Left colon (tissue), 2 donors: ENCODE measurements around the gene CSPG4. TPM values are rescaled to one million over a fixed set of nuclear protein-coding genes. Genes with fewer than 3 reads are reported as not detected.
"Not testable (repeated sequence)": the region's sequence is repeated elsewhere in the genome, so short reads cannot be mapped to it uniquely, and the experiment has no call there.

ENCODE experiments used
- ATAC-seq: fragments of 200-7000 bp; cut with Tn5 transposase; one replicate; pipeline ENCODE4 v1.9.1; 2020; ENCODE audit warnings: mild to moderate bottlenecking, moderate library complexity
- DNase-seq, 2 donors: peaks; one replicate each; pipeline ENCODE4 v3.0.0-alpha.2; 2020
- intact Hi-C, 2 donors: fragments of 100-400 bp; cut with DNase I in 1 of 2; cut with micrococcal nuclease in 1 of 2; formaldehyde crosslinking; loops; one replicate each; pipeline versions ENCODE4 v1.11.2 to v1.14.0; 2022; cut with DNase I, micrococcal nuclease
- total RNA-seq, 2 donors: library from RNA; stranded (reverse); fragmentation: NEBNext Ultra II Directional; extraction: Animal tissue kit (Norgen Biotek cat#: 25700); gene quantifications; one replicate each; pipeline ENCODE4 v1.2.1, GENCODE V29; 2021
- donor health status: DM: no; HTN: no; CAD: no.
- donor health status: DM: yes; HTN: yes; CAD: no.

The CSPG4 gene
- total RNA-seq, 2 donors from 2014 or later: 2.1 to 12.2 TPM

DNA sequence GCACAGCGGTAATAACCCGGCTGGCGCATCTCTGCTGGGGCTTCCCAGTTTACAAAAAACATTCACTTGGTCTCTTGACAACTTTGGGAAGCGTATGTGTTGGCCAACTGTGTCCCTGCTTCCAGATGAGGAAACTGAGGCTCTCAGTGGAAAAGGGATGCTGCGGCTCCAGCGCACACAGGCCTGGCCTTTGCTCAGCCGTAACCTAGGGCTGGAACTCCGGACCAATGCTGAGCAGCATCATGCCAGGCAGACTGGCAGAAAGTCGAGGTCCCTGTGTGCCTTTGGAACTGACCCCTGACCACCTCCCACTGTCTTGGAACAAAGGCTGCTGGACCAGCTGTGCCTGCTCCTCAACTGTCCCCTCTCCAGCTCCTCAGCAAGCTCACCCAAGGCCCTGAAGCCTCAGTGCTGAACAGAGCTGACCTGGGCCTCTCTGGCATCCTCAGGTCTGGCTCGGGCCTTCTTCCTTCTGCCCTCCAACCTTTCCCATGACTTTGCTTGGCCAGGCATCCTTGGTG, 2.7 kb upstream of the CSPG4 start:
- ATAC-seq, DNase-seq, intact Hi-C loops: not testable (repeated sequence)

DNA sequence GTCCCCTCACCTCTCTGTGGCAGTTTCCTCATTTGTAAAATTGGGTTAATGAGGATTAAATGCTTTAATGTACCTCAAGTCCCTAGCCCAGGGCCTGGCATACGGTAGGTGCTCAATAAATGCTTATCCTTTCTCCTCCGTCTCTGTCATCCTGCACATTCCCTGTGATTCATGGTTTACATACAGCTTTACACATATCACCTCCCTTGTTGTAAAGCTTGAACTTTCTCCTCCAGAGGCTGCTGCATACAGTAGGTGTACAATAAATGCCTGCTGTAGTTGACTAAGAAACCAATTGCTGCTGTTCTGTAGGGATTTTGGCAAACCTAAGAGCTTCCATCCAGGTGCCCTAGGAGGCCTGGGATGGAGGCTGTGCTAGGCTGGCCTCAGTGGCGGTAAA, 1.5 kb upstream of the CSPG4 start:
- ATAC-seq: no peak

DNA sequence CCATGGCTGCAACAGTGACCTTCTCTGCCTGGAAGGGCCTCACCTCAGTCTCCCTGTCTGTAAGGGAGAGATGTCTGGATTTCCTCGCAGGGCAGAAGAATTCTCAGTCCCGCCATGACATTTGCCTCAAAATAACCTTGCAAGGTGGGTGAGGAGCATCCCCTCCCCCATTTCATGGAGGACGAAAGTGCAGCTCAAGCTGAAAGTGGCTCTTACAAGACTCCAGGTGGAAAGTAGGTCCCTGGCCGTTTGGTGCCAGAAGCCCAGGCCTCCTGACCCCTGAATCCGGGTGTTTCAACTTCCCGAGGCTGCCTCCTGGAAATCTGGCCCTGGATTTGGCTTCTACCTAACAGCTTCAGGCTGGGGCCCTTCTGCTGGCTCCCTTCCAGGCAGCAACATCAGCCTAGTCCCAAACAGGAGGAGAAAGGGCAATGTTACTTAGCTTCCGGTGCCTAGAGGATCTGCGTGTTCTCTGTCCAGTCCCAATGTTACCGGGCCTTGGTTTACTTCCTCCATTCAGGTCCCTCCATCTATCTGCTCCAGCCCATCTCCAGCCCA, 769 bp upstream of the CSPG4 start:
- peak in 1 of 2 donors; percentile 66 for DNase-seq

More for the DNA sequence above, 1.5 kb upstream of the CSPG4 start:
- DNase-seq: no peak
- intact Hi-C loops: no loop called here

DNA sequence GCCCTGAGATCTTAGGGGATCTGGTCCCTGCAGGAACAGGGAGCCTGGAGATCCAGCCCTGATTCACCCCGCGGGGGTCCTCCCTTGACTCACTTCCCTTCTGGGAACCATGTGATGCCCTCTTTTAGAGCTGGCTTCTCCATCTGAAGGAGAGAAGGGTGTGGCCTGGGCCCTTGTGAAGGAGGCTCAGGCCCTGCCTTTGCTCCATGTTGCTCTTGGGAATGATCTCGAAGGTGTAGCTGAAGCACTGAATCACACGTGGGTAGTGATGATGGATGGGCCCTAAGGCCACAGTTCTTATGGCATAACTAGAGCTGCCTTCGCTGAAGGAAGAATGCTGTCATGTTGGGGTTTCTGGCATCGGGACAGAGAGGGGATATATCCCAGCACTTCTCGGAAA, 1.2 kb downstream of the CSPG4 start:
- DNase-seq, ATAC-seq, intact Hi-C loops: not testable (repeated sequence)

More for the DNA sequence above, 769 bp upstream of the CSPG4 start:
- intact Hi-C loops: no loop called here
- no peak for ATAC-seq

DNA sequence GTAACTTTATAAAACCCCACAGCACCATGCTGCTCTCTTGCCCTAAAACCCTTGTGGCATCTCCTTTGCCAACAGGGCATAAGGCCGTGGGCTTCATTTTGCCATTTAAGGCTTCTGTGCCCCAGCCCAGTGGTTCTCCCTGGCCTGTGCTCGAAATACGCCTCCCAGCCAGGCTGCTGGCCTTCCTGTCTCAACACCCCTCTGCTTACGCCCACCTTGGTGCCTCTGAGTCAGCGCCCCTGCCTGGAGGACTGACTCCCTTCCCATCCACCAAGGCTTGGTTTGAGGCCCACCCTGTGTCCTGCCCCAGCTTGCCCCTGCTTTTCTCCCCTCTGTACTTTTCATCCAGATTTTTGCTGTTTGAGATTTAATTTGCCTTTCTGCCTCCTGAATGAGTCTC, 1.8 kb downstream of the CSPG4 start:
- ATAC-seq, DNase-seq, intact Hi-C loops: not testable (repeated sequence)

DNA sequence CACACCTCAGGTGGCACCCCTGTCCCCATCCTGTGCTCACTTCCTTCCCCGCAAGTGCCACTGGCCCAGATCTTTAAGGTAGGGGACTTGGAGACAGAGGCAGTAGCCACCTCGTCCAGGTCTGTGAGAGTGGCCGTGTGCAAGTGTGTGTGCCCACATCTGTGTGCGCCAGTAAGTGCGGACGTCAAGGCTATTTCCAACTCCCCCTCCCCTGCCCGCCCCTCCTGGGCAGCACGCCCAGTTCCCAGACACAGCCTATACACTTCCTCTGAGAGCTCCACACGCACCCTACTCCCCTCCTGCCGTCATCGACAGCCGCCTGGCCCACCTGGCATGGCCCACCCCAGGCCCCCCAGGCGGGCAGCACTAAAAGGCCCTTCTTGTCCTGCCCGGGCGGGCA, 3.2 kb downstream of the CSPG4 start:
- DNase-seq: peak in 1 of 2 donors; percentile 79
- ATAC-seq, intact Hi-C loops: not testable (repeated sequence)

DNA sequence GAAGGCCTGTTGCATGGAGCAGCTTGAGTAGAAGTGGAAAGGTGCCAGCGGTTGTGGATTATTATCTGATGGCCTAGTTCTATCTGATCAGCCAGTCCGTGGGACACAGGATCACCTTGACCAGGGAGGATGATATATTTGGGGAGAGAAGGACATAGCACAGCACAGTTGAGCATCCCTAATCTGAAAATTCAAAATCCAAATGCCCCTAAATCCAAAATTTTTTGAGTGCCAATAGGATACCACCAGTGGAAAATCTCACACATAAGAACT, 6.0 kb downstream of the CSPG4 start:
- intact Hi-C loops: no loop called here
- ATAC-seq (no peak), DNase-seq (no peak)

DNA sequence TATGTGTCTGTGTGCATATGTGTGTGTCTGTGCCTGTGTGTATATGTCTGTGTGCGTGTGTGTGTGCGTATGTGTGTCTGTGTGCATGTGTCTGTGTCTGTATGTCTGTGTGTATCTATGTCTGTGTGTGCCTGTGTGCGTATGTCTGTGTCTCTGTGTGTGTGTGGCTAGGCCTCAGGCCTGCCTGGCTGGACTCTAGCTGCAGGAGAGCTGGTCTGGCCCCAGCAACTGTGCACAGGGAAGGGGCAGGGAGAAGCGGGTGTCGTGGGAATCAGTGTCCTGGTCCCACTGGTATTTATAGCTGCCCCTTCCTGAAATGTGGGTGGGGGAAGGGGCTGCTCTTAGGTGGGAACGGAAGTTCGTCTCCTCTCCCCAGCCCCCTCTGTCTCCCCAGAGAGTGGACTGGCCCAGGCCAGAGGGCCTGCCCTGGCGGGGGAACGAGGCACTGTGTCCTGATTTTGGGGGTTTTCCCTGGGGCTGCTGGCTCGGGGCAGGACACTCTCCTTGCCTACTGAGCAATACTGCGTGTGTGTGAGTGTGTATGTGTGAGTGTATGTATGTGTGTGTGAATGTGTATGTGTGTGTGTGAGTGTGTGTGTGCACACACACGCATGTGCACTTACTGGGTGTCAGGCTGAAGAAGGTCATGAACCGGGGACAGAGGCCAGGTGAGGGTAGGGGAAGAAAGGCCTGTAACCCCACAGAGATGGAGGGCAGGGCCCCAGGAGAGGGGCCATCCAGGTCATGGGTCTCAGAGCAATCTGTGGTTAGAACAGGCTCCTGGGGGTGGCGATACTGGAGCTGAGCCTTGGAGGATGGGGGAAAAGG, 6.6 kb downstream of the CSPG4 start:
- DNase-seq (no peak), ATAC-seq (no peak)
- intact Hi-C loops: no loop called here

DNA sequence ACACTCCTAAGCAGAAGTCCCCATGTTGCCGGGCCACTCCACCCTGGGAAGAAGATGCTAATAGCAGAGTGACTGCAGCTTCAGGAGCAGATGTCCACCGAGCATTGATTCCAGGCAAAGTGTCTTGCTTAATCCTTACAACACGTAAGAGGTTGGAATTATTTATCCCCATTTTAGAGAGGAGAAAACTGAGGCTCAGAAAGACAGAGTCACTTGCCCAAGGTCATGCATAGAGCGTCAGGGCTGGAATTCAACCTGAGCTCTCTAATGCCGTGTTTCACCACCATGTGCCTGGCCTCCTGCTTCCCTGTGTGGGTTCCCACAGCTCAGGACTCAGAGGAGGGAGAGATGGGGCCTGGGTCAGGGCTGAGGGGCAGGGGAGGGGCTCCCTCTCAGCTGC, 7.3 kb downstream of the CSPG4 start:
- ATAC-seq, DNase-seq, intact Hi-C loops: not testable (repeated sequence)

DNA sequence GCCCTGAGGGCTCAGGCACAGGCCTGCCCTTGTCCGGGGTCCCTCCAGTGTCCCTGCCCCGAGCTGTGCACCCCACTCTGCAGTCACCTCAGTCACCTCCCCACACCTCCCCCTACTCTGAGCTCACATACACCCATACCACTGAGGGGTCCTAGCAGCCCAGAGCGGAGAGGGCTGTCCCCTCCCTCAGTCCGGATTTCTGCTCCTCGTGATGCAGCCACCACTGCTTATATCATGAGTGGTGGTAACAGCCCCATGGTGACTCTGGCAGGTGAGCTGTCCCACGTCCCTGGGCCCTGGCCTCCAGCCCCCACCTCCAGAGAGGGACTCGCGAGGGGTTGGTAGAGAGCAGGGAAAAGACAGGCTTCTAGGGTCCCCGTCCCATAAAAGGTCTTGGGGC, 8.0 kb downstream of the CSPG4 start:
- no peak for ATAC-seq
- intact Hi-C loops: no loop called here
- no peak for DNase-seq

DNA sequence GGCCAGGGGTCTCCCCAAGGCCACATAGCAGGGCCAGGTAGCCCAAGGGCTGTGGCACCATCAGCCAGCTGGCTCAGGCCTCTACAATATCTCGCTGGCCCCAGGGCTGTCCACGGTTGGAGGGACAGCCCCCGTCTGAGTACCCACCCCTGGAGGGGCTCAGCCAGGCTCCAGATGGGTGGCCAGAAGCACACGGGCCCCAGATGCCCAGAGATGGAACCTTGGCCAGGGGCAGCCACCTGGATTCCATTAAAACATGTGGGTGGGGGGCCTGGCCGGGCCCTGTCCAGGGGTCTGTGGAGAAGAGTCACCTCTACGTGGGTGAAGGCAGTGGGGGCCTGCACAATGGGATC, 8.4 kb downstream of the CSPG4 start:
- intact Hi-C loops: no loop called here
- ATAC-seq (no peak), DNase-seq (no peak)

DNA sequence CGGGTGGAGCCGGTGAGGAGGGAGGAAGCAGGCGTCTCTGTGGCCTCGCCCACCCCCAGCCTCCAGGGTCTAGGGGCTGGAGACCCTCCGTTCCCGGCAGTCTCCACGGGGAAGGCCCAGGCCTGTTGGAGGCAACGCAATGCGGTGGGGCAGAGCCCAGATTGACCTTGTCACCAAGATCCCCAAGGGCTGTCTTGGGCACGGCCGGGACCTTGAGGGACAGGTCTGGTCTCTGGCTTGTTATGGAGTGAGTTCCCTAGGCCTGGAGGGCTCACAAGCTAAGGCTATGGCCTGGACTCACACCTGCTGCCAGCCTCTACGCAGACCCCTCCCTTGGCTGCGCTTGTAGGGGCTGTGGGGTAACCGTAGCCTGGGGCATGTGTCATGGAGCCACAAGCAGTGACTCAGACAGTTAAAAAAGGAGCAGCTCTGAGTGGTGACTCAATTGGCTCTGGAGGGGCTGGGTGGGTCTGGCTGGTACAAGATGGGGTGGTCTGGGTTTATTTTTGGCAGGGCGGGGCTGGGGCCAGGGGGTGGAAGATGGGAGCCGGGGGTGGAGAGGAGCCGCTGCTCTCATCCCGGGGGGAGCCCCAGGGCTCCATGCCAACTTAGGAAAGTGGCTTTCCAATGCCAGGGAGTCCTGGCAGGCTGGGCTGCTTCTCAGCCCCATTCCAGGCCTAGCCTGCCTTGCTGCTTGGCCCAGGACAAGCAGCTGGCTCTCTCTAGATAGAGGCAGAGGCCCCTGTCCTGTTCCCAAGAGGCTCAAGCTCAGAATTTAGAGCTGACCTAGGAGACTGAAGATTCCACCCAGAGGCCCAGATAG, 9.0 kb downstream of the CSPG4 start:
- intact Hi-C loops, DNase-seq, ATAC-seq: not testable (repeated sequence)

DNA sequence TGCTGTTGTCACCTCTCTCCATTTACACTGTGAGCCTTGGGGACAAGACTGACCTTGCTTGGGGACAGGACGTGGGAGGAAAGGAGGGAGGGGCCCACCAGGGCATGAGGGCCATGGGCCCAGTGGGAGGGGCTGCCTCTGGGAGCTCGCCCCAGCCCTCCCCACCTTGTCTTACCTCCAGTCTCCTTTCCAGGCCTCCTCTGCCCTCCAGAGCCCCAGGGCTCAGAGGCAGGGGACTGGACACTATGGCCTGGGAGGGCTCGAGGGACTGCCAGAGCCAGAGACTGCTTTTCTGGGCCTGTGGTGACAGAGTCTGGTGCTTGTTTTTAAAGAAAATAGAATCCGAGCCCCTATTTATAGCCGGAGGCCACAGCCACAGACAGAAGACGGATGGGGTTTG, 10.2 kb downstream of the CSPG4 start:
- intact Hi-C loops: no loop called here
- no peak for ATAC-seq

DNA sequence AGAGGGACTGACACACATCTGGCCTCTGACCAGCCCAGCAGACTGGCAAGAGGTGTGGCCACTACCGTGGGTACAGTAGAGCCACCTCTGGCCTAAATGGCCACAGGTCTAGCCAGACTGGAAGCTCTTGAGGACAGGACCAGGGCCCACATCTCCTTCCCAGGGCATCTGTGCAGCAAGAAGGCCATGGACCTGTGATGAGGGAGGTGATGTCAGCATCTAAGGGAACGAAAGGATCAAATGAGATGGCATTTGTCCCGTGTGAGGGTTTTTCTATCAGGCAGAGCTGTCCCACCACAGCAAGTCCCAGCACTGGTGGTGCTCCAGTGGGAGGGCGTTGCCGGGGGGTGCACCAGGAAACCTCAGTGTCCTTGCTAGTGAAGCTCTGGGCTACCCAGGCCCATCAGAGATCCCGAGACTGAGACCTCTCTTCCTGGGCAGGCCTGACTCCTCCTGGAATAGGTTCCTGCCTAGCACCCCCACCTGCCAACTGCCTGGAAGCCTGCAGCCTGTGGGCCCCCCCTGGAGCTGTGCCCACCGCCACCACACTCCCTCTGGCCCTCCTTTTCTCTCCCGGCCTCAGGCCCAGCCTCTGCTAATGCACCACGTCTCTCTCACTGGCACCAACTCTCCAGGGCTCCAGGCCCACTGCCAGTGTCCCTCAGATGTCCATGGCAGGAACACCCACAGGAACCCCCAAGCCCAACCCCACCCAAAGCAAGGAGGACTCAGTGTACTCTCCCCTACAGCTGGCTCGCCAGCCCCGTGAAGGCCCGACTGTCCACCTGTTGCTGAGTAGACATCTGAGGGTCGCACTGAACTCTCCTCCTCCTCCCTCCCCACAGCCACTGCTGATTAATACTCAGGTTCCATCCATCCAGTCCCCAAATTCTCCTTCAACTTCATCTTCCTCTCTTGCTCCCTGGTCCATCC, 11.3 kb downstream of the CSPG4 start:
- intact Hi-C loops, ATAC-seq, DNase-seq: not testable (repeated sequence)

More for the DNA sequence above, 10.2 kb downstream of the CSPG4 start:
- no peak for DNase-seq

DNA sequence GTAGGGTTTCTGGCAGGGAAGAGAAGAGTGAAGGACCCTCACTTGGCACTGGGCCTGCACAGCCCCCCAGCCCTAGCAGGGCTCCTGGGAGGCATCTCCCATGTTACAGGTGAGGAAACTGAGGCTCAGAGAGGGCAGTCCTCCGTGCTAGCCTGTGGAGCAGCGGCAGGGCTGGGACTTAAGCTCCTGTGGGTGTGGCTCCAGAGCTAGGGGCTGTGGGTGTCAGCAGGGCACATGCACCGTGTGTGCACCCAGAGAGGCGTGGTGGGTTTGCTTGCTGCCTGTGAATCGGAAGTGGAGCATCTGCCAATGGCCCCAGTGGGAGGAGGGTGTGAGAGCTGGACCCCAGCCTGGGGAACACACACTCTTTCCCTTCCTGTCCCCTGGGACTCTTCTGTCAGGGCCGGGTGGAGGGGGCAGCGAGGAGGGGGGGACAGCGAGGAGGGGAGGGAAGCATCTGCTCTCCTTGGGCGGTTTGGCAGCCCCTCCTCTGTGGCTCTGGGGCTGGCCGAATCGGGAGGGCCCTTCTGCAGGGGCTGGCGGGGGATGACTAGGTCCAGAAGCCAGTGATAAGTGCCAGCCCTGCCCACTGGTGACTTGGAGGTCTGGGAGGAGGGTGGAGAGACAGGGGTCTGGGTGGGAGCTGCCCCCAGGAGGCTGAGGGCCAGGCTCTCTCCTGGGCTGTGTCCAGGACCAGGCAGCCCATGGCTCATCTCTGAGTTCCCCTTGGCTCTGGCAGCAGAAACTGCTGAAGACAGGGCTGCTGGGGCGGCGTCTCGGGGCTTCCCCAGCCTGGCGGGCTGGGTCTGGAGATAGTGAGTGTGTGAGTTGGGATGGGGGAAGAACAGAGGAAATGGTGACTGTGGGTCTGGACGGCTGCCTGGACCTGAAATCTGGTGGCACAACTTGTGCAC, 12.4 kb downstream of the CSPG4 start:
- ATAC-seq, intact Hi-C loops: not testable (repeated sequence)
- DNase-seq: peak in 1 of 2 donors; percentile 64

DNA sequence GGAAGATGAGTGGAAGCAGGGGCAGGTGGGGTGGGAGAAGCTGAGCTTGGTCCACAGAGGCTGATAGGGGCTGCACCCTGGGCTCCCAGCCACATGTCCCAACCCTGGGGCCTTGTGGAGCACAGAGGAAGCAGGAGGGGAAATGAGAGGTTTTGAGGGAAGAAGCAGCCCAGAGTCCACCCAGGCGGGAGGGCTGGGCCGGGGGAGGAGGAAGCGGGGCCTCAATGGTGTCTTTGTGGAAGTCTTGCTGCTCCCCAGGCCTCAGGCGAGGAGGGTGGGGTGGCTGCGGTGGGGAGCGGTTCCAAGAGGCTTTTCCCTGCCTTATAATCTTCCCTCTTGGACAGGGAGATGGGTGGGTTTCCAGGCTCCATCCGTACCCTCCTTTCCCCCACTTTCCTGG, 13.1 kb downstream of the CSPG4 start:
- intact Hi-C loops, ATAC-seq, DNase-seq: not testable (repeated sequence)

DNA sequence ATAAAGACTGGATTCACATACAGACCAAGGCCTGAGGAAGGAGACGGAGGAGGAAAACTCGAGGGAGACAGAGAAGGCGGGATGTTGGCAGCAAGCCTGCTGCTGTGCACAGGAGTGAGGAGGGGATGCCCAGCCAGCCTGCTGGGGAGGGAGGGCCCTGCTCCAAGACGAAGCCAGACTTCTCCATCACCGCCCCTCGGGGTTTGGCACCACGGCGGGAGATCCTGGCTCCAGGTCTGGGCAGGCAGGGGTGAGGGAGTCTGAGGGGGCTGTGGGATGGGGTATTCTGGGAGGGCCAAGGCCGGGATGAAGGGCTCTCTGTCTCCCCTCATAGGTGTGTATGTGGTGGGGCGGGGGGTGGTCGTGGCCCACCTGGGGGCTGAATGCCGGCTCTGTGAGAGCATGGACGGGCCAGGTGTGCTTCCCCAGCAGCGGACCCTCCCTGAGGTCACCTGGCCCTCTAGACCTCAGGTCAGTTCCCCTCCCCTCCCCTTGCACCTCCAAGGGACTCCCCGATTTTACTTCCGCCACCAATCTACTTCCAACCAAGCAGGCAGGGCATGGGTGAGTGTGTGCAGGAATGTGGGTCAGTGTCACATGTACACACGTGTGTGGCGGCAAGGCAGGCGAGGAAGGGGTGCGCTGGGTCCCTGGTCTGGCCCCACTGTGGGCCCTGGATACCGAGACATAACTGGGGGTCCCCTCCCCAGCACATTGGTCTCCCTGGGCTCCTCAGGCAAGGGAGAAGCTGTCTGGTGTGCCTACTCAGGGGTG, 14.5 kb downstream of the CSPG4 start:
- intact Hi-C loops, ATAC-seq, DNase-seq: not testable (repeated sequence)
